WTC11 (cell line): Measurements from ENCODE around the gene CCDC57. TPM values are rescaled to one million over a fixed set of nuclear protein-coding genes. Genes with fewer than 3 reads are reported as not detected.

Experiments used
- ATAC-seq: fragments of 200-7000 bp; cut with Tn5 transposase; 2 replicates; pipeline ENCODE4 v1.10.0; 2021; ENCODE audit warnings: mild to moderate bottlenecking, moderate library complexity
- CTCF ChIA-PET: fragments of 300-600 bp; sonication (Branson Sonifier 250); formaldehyde crosslinking; loops from one replicate; lab custom pipeline; 2021; ENCODE audit warnings: antibody characterized with exemption; lab: Charles Lee
- POLR2A ChIA-PET: fragments of 350-600 bp; sonication (Branson Sonifier 250); formaldehyde crosslinking; loops from one replicate; lab custom pipeline; 2021; ENCODE audit warnings: antibody characterized with exemption; lab: Charles Lee
- DNase-seq: peaks from one replicate; pipeline ENCODE4 v3.0.0; 2021; ENCODE audit warnings: low spot score
- H3K27ac Mint-ChIP-seq: 2 replicates; pipeline ENCODE4 v1.8.0; 2021; ENCODE audit warnings: mixed read lengths
- H3K27me3 Mint-ChIP-seq: 2 replicates; pipeline ENCODE4 v1.8.0; 2021; ENCODE audit warnings: low read depth, mild to moderate bottlenecking, moderate library complexity, mixed read lengths
- H3K36me3 Mint-ChIP-seq: 2 replicates; pipeline ENCODE4 v1.8.0; 2021; ENCODE audit warnings: mixed read lengths
- H3K4me1 Mint-ChIP-seq: 2 replicates; pipeline ENCODE4 v1.8.0; 2022; ENCODE audit warnings: mixed read lengths
- H3K4me3 Mint-ChIP-seq: 2 replicates; pipeline ENCODE4 v1.8.0; 2021; ENCODE audit warnings: mild to moderate bottlenecking, moderate library complexity, mixed read lengths
- H3K9me3 Mint-ChIP-seq: 2 replicates; pipeline ENCODE4 v1.8.0; 2021; ENCODE audit warnings: mixed read lengths
- AR ChIP-seq: fragments of 250-450 bp; sonication (Bioruptor Pico); IDR thresholded peaks from 2 replicates; pipeline ENCODE4 v1.9.0; 2021; ENCODE audit warnings: mild to moderate bottlenecking
- ATF3 ChIP-seq: sonication (generic); formaldehyde crosslinking; conservative IDR thresholded peaks from 2 replicates; pipeline ENCODE4 v1.8.1; 2022; ENCODE audit warnings: mild to moderate bottlenecking, missing genetic modification reagents
- CBFB ChIP-seq: sonication (generic); formaldehyde crosslinking; IDR thresholded peaks from 2 replicates; pipeline ENCODE4 v1.8.1; 2022; ENCODE audit warnings: mild to moderate bottlenecking, low read depth, missing genetic modification reagents
- CREB1 ChIP-seq: sonication (generic); formaldehyde crosslinking; IDR thresholded peaks from 2 replicates; pipeline ENCODE4 v1.8.0; 2023; ENCODE audit warnings: mild to moderate bottlenecking, missing genetic modification reagents
- FOXJ3 ChIP-seq: sonication (generic); formaldehyde crosslinking; IDR thresholded peaks from 2 replicates; pipeline ENCODE4 v1.9.0; 2021; ENCODE audit warnings: missing genetic modification reagents, mild to moderate bottlenecking, borderline replicate concordance
- FOXK1 ChIP-seq: sonication (generic); formaldehyde crosslinking; IDR thresholded peaks from 2 replicates; pipeline ENCODE4 v1.8.0; 2022; ENCODE audit warnings: mild to moderate bottlenecking, moderate library complexity, missing genetic modification reagents
- GABPB1 ChIP-seq: sonication (generic); formaldehyde crosslinking; IDR thresholded peaks from 2 replicates; pipeline ENCODE4 v1.8.1; 2023; ENCODE audit warnings: mild to moderate bottlenecking, missing genetic modification reagents
- GTF2I ChIP-seq: fragments of 250-450 bp; sonication (Bioruptor Pico); conservative IDR thresholded peaks from 2 replicates; pipeline ENCODE4 v1.4.0; 2021; ENCODE audit warnings: mild to moderate bottlenecking
- IRF2 ChIP-seq: sonication (generic); formaldehyde crosslinking; IDR thresholded peaks from 2 replicates; pipeline ENCODE4 v1.8.0; 2022; ENCODE audit warnings: low read depth, missing genetic modification reagents, borderline replicate concordance
- JAZF1 ChIP-seq: fragments of 250-450 bp; sonication (Bioruptor Pico); IDR thresholded peaks from 2 replicates; pipeline ENCODE4 v1.9.0; 2021; ENCODE audit warnings: moderate library complexity, mild to moderate bottlenecking, inconsistent platforms
- JUN ChIP-seq: sonication (generic); formaldehyde crosslinking; IDR thresholded peaks from 2 replicates; pipeline ENCODE4 v1.8.0; 2023; ENCODE audit warnings: mild to moderate bottlenecking, missing genetic modification reagents
- MYBL2 ChIP-seq: sonication (generic); formaldehyde crosslinking; IDR thresholded peaks from 2 replicates; pipeline ENCODE4 v1.8.1; 2023; ENCODE audit warnings: mild to moderate bottlenecking, moderate library complexity, missing genetic modification reagents
- RELA ChIP-seq: sonication (generic); formaldehyde crosslinking; IDR thresholded peaks from 2 replicates; pipeline ENCODE4 v1.8.1; 2022; ENCODE audit warnings: missing genetic modification reagents, mild to moderate bottlenecking, borderline replicate concordance
- USF1 ChIP-seq: sonication (generic); formaldehyde crosslinking; IDR thresholded peaks from 2 replicates; pipeline ENCODE4 v1.8.0; 2022; ENCODE audit warnings: mild to moderate bottlenecking, missing genetic modification reagents
- ZNF138 ChIP-seq: sonication (generic); formaldehyde crosslinking; conservative IDR thresholded peaks from 2 replicates; pipeline ENCODE4 v1.8.1; 2022; ENCODE audit warnings: mild to moderate bottlenecking, moderate library complexity, missing genetic modification reagents
- ZNF512 ChIP-seq: sonication (generic); formaldehyde crosslinking; IDR thresholded peaks from 2 replicates; pipeline ENCODE4 v1.8.1; 2022; ENCODE audit warnings: missing genetic modification reagents, borderline replicate concordance
- total RNA-seq: library from RNA; stranded (reverse); gene quantifications from 3 replicates; pipeline ENCODE4 v1.2.3, GENCODE V29; 2021

CCDC57 gene
- total RNA-seq, 1 experiment from 2014 or later, result 20.0 TPM

- ATAC-seq (no peak), DNase-seq (no peak)
- ChIA-PET CTCF (interaction anchor here (2.2 to 2.4 kb wide), 2 partner anchors 47 to 69 kb away, joined by 16 to 25 read pairs; partner anchors contain the start of gene DCXR), POLR2A (interaction anchor here (0.5 kb wide), 1 partner anchor 736 kb away, joined by 4 read pairs; no protein-coding TSS in a partner anchor)
- Mint-ChIP-seq H3K27me3 (peaks cover 45% of the 10 kb centered on the region), H3K27ac (no peak overlapping the region), H3K9me3 (no peaks in the 10 kb centered on the region), H3K4me3 (no peak overlapping the region), H3K4me1 (peaks cover 38% of the 10 kb centered on the region), H3K36me3 (no peaks in the 10 kb centered on the region)
- TF ChIP-seq ATF3 (CRISPR knock-in tag) (no peak), CREB1 (CRISPR knock-in tag) (no peak), MYBL2 (CRISPR knock-in tag) (no peak), GABPB1 (CRISPR knock-in tag) (no peak), USF1 (no peak)
Observed at GRCh38 chr17:82107341-82107860, 105.2 kb downstream of the CCDC57 start.

GRCh38 chr17:82106688-82107305, 105.8 kb downstream of the CCDC57 start:
- Mint-ChIP-seq H3K9me3 (no peaks in the 10 kb centered on the region), H3K36me3 (no peaks in the 10 kb centered on the region), H3K4me1 (peaks cover 41% of the 10 kb centered on the region), H3K27me3 (peaks cover 39% of the 10 kb centered on the region), H3K4me3 (no peak overlapping the region), H3K27ac (peak overlapping the region; percentile 45; the same call in 1 of the 2 replicates)
- ChIA-PET POLR2A (interaction anchor here (0.5 to 0.8 kb wide), 5 partner anchors 9 to 736 kb away, joined by 3 to 6 read pairs (median 4); partner anchors contain the start of genes FAAP100 and FASN), CTCF (interaction anchor here (0.7 to 2.4 kb wide), 26 partner anchors 8 to 166 kb away, joined by 3 to 25 read pairs (median 4); partner anchors contain the start of genes CCDC57, CSNK1D, DCXR and FASN)
- DNase-seq (no peak), ATAC-seq (no peak; the same call in 1 of the 2 replicates)
- TF ChIP-seq FOXK1 (CRISPR knock-in tag) (no peak), AR (CRISPR knock-in tag) (no peak), FOXJ3 (CRISPR knock-in tag) (no peak), RELA (CRISPR knock-in tag) (no peak), JUN (CRISPR knock-in tag) (no peak), GTF2I (CRISPR knock-in tag) (no peak), ZNF138 (CRISPR knock-in tag) (no peak), CBFB (no peak), IRF2 (CRISPR knock-in tag) (no peak), ZNF512 (CRISPR knock-in tag) (no peak), JAZF1 (CRISPR knock-in tag) (no peak)
